ENCODE results near the gene DEAF1.
"Not testable (repeated sequence)": the region's sequence is repeated elsewhere in the genome, so short reads cannot be mapped to it uniquely, and the experiment has no call there.

Gene DEAF1

GRCh38 chr11:691710-692590 lies 3.1 kb downstream of the DEAF1 start:
- no peak overlapping the region for H3K4me3 ChIP-seq (ENCODE audit: insufficient read depth, low read depth, low read length)
- no peaks in the 10 kb centered on the region for H3K27me3 ChIP-seq (ENCODE audit: control insufficient read depth, insufficient read depth, low read length, poor library complexity, severe bottlenecking)
- H3K27ac ChIP-seq (ENCODE audit: insufficient read depth, low read depth, low read length, poor library complexity, severe bottlenecking): no peak overlapping the region
- peaks cover 18% of the 10 kb centered on the region for H3K36me3 ChIP-seq (ENCODE audit: control insufficient read depth, insufficient read depth, low read length)
- 92 to 93% methylated on average over 18 of the region's 18 CpGs for WGBS, 2 experiments
- H3K9me3 ChIP-seq (ENCODE audit: control insufficient read depth, low read length): no peaks in the 10 kb centered on the region
- H3K4me1 ChIP-seq (ENCODE audit: control insufficient read depth, insufficient read depth, low read length): peaks cover 16% of the 10 kb centered on the region

DNA sequence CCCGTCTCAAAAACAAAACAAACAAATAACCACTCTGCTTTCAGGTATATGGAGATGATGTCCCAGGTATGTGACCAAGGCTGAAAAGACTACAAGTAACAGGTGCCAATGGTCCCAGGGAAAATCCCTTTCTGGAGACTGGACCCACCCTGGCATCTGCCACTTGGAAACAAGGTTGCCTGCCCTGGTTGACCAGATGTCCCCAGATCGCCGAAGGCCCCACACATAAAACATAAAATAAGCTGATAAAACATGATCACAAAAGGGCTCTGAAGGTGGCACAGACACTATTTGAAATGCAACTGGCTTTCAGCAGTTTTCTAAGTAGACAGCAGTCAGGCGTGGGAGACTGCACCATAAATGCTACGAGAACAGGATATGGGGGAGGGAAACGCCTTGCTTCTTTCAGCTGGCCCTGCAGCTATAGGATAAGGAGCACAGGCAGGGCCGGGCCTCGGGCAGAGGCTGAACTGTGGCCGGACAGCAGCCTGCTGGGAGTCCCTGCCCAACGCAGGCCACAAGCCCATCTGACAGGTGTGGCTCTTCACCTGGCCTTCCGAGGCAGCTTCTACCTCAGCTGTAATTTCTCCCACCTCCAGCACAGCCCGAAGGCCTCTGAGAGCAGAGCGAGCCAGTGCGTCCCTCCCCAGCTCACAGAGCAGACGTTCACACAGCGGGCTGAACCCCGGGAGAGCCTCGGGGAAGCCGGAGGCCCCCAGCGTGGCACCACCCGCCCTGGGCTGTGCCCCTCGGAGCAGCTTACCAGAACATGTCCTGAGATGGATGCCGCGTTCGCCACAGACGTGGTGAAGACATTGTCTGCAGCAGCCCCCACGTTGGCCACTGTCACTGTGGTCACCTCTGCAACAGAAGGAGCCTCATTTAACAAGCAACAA lies 4.0 kb downstream of the DEAF1 start:
- no peaks in the 10 kb centered on the region for H3K9me3 ChIP-seq (ENCODE audit: control insufficient read depth, low read length)
- H3K4me3 ChIP-seq (ENCODE audit: insufficient read depth, low read depth, low read length): no peak overlapping the region
- peaks cover 16% of the 10 kb centered on the region for H3K4me1 ChIP-seq (ENCODE audit: control insufficient read depth, insufficient read depth, low read length)
- no peaks in the 10 kb centered on the region for H3K27me3 ChIP-seq (ENCODE audit: control insufficient read depth, insufficient read depth, low read length, poor library complexity, severe bottlenecking)
- no peak overlapping the region for H3K27ac ChIP-seq (ENCODE audit: insufficient read depth, low read depth, low read length, poor library complexity, severe bottlenecking)
- 91% methylated on average over 27 of the region's 27 CpGs for WGBS, 2 experiments
- peaks cover 25% of the 10 kb centered on the region for H3K36me3 ChIP-seq (ENCODE audit: control insufficient read depth, insufficient read depth, low read length)

GRCh38 chr11:690244-690643 lies 4.8 kb downstream of the DEAF1 start:
- H3K4me3 ChIP-seq (ENCODE audit: insufficient read depth, low read depth, low read length); H3K27me3 ChIP-seq (ENCODE audit: control insufficient read depth, insufficient read depth, low read length, poor library complexity, severe bottlenecking); H3K9me3 ChIP-seq (ENCODE audit: control insufficient read depth, low read length); H3K27ac ChIP-seq (ENCODE audit: insufficient read depth, low read depth, low read length, poor library complexity, severe bottlenecking): not testable (repeated sequence)
- peaks cover 29% of the 10 kb centered on the region for H3K36me3 ChIP-seq (ENCODE audit: control insufficient read depth, insufficient read depth, low read length)
- peaks cover 16% of the 10 kb centered on the region for H3K4me1 ChIP-seq (ENCODE audit: control insufficient read depth, insufficient read depth, low read length)
- 93 to 94% methylated on average over 3 of the region's 3 CpGs for WGBS, 2 experiments

DNA sequence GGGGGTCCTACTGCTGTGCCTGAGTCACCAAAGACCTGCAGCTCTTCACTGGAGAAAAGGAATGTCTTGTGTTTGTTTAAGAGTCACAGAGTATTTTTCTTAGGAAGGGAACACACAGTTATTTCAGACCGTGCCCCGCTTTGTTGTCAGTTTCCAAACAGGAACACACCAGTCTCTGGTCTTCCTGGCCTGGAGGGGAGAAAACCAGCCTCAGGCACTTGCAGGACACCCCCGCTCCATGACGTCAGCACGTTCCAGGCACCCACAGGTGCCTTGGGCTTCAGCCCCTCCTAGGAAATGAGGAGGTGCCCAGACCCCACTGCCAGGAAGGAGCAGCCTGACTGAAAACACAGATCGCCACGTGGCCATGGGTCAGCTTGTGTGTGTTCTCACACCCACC lies 5.4 kb downstream of the DEAF1 start:
- Histone ChIP-seq H3K4me1 (ENCODE audit: control insufficient read depth, insufficient read depth, low read length) (peaks cover 16% of the 10 kb centered on the region), H3K4me3 (ENCODE audit: insufficient read depth, low read depth, low read length) (no peak overlapping the region), H3K27ac (ENCODE audit: insufficient read depth, low read depth, low read length, poor library complexity, severe bottlenecking) (no peak overlapping the region), H3K27me3 (ENCODE audit: control insufficient read depth, insufficient read depth, low read length, poor library complexity, severe bottlenecking) (no peaks in the 10 kb centered on the region), H3K36me3 (ENCODE audit: control insufficient read depth, insufficient read depth, low read length) (peaks cover 30% of the 10 kb centered on the region), H3K9me3 (ENCODE audit: control insufficient read depth, low read length) (no peaks in the 10 kb centered on the region)
- 93 to 95% methylated on average over 7 of the region's 7 CpGs for WGBS, 2 experiments

GRCh38 chr11:688681-689080 lies 6.3 kb downstream of the DEAF1 start:
- Histone ChIP-seq H3K4me3 (ENCODE audit: insufficient read depth, low read depth, low read length) (no peak overlapping the region), H3K9me3 (ENCODE audit: control insufficient read depth, low read length) (no peaks in the 10 kb centered on the region), H3K27ac (ENCODE audit: insufficient read depth, low read depth, low read length, poor library complexity, severe bottlenecking) (no peak overlapping the region), H3K27me3 (ENCODE audit: control insufficient read depth, insufficient read depth, low read length, poor library complexity, severe bottlenecking) (no peaks in the 10 kb centered on the region), H3K4me1 (ENCODE audit: control insufficient read depth, insufficient read depth, low read length) (peaks cover 10% of the 10 kb centered on the region), H3K36me3 (ENCODE audit: control insufficient read depth, insufficient read depth, low read length) (peaks cover 37% of the 10 kb centered on the region)
- WGBS, 2 experiments: 90 to 91% methylated on average over 9 of the region's 9 CpGs

- H3K27me3 ChIP-seq (ENCODE audit: control insufficient read depth, insufficient read depth, low read length, poor library complexity, severe bottlenecking): no peaks in the 10 kb centered on the region
- no peak overlapping the region for H3K27ac ChIP-seq (ENCODE audit: insufficient read depth, low read depth, low read length, poor library complexity, severe bottlenecking)
- H3K9me3 ChIP-seq (ENCODE audit: control insufficient read depth, low read length): no peaks in the 10 kb centered on the region
- H3K36me3 ChIP-seq (ENCODE audit: control insufficient read depth, insufficient read depth, low read length): peaks cover 40% of the 10 kb centered on the region
- peaks cover under 1% of the 10 kb centered on the region for H3K4me1 ChIP-seq (ENCODE audit: control insufficient read depth, insufficient read depth, low read length)
- no peak overlapping the region for H3K4me3 ChIP-seq (ENCODE audit: insufficient read depth, low read depth, low read length)
- 91 to 93% methylated on average over 13 of the region's 13 CpGs for WGBS, 2 experiments
Observed at GRCh38 chr11:687751-688150, 7.3 kb downstream of the DEAF1 start.

DNA sequence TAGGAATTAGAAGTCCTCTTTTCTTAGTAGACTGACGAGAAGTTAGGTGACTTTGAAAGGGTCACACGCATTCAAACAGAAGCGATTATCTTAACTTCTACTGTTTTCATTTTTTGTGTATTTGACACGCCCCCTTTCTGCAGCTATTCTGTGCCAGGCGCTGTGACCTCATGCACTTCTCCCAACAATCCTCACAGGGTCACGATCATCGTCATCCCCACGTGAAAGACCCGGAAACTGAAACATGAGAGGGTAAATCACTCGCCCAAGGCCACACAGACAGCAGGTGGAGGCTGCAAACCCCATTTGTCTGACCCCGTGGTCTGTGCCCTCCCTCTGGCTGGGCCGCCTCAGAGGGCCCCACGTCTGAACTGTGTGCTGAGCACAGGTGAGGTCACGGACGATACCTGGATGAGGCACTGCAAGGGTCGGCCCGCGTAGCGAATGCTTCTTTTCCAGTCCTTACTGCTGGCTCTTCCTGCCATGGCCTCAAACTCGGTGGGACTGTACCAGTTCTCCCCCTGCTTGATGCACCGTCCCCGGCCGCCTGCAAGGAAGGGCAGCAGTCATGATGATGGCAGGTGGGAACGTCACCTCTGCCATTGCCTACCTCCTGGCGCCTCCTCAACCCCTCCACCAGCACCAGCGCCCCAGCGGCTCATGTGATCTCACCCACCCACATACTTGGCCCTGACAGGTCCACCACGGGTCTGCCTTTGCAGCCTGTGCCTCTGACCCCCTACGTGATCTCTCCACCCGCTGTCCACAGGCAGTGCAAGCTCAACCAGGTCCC lies 8.4 kb downstream of the DEAF1 start:
- no peaks in the 10 kb centered on the region for H3K9me3 ChIP-seq (ENCODE audit: control insufficient read depth, low read length)
- no peaks in the 10 kb centered on the region for H3K4me1 ChIP-seq (ENCODE audit: control insufficient read depth, insufficient read depth, low read length)
- H3K4me3 ChIP-seq (ENCODE audit: insufficient read depth, low read depth, low read length): no peak overlapping the region
- peaks cover 46% of the 10 kb centered on the region for H3K36me3 ChIP-seq (ENCODE audit: control insufficient read depth, insufficient read depth, low read length)
- 92 to 93% methylated on average over 30 of the region's 30 CpGs for WGBS, 2 experiments
- no peak overlapping the region for H3K27ac ChIP-seq (ENCODE audit: insufficient read depth, low read depth, low read length, poor library complexity, severe bottlenecking)
- no peaks in the 10 kb centered on the region for H3K27me3 ChIP-seq (ENCODE audit: control insufficient read depth, insufficient read depth, low read length, poor library complexity, severe bottlenecking)

DNA sequence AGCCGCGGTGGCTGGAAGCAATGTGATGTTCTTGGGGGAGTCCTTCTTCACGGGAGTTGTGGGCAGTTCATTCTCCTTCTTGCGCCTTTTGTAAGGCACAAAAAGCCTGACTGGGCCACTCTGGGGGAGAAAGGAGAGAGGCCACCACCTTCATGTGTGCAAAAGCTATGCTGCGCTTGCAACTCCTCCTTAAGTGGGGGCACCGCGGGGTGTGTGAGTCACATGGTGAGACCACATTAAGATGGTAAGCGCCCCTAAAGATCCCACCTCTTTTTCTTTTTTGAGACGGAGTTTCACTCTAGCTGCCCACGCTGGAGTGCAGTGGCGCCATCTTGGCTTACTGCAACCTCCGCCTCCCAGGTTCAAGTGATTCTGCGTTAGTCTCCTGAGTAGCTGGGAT lies 14.1 kb downstream of the DEAF1 start:
- peaks cover 34% of the 10 kb centered on the region for H3K36me3 ChIP-seq (ENCODE audit: control insufficient read depth, insufficient read depth, low read length)
- H3K9me3 ChIP-seq (ENCODE audit: control insufficient read depth, low read length): no peaks in the 10 kb centered on the region
- H3K4me3 ChIP-seq (ENCODE audit: insufficient read depth, low read depth, low read length): no peak overlapping the region
- H3K27me3 ChIP-seq (ENCODE audit: control insufficient read depth, insufficient read depth, low read length, poor library complexity, severe bottlenecking): no peaks in the 10 kb centered on the region
- 91 to 93% methylated on average over 13 of the region's 13 CpGs for WGBS, 2 experiments
- H3K4me1 ChIP-seq (ENCODE audit: control insufficient read depth, insufficient read depth, low read length): no peaks in the 10 kb centered on the region
- no peak overlapping the region for H3K27ac ChIP-seq (ENCODE audit: insufficient read depth, low read depth, low read length, poor library complexity, severe bottlenecking)

- WGBS, 2 experiments: 92 to 94% methylated on average over 19 of the region's 19 CpGs
- H3K27ac ChIP-seq (ENCODE audit: insufficient read depth, low read depth, low read length, poor library complexity, severe bottlenecking): no peak overlapping the region
- peaks cover 31% of the 10 kb centered on the region for H3K36me3 ChIP-seq (ENCODE audit: control insufficient read depth, insufficient read depth, low read length)
- H3K4me1 ChIP-seq (ENCODE audit: control insufficient read depth, insufficient read depth, low read length): no peaks in the 10 kb centered on the region
- no peaks in the 10 kb centered on the region for H3K27me3 ChIP-seq (ENCODE audit: control insufficient read depth, insufficient read depth, low read length, poor library complexity, severe bottlenecking)
- H3K4me3 ChIP-seq (ENCODE audit: insufficient read depth, low read depth, low read length): no peak overlapping the region
- H3K9me3 ChIP-seq (ENCODE audit: control insufficient read depth, low read length): no peaks in the 10 kb centered on the region
Observed at GRCh38 chr11:680476-680875, 14.5 kb downstream of the DEAF1 start.

All from ectodermal cell (in vitro differentiated cells).